Body of pancreas (tissue), 4 donors: ENCODE data around the gene DPPA4.

Experiments
- CTCF ChIP-seq, 7 experiments: fragments of 450-650 bp in 4 of 7; fragments of 200-600 bp in 3 of 7; sonication (generic) in 3 of 7; IDR thresholded peaks; one replicate each; pipeline ENCODE4 v1.5.1; 2016 to 2019; ENCODE audit warnings: antibody characterized with exemption in 7 of 7
- POLR2A ChIP-seq, 3 donors: fragments of 450-650 bp; IDR thresholded peaks; one replicate each; pipeline ENCODE4 v1.6.1; 2016; ENCODE audit warnings: antibody characterized with exemption in 3 of 3, mild to moderate bottlenecking in 2 of 3

- no peak for TF ChIP-seq CTCF (IDR thresholded peaks at IDR 0.05)
- no peak for TF ChIP-seq POLR2A (IDR thresholded peaks at IDR 0.05)
These were observed 970 bp downstream of the DPPA4 start for GRCh38 chr3:109336291-109336861.
